Thoracic aorta (tissue), 2 donors: ENCODE results near the gene TFF2. TPM values are rescaled to one million over a fixed set of nuclear protein-coding genes. Genes with fewer than 3 reads are reported as not detected.

ENCODE experiments used
- ATAC-seq: fragments of 150-250 bp; one replicate; pipeline ENCODE4 v1.8.0; 2017; ENCODE audit warnings: low read depth; ENCODE audit not compliant: insufficient number of reproducible peaks, low FRiP score
- DNase-seq: peaks from one replicate; pipeline ENCODE4 v3.0.0-alpha.2; 2020; ENCODE audit warnings: low spot score
- H3K27ac ChIP-seq, 2 donors: fragments of 200-600 bp; sonication (generic); 1 replicate in 1 of 2; 2 replicates in 1 of 2; pipeline ENCODE4 v1.5.1; 2016; ENCODE audit warnings: mild to moderate bottlenecking in 2 of 2, moderate library complexity in 2 of 2
- H3K27me3 ChIP-seq: fragments of 200-600 bp; sonication (generic); replicated peaks from 2 replicates; pipeline ENCODE4 v1.6.0; 2016; ENCODE audit warnings: mild to moderate bottlenecking; ENCODE audit not compliant: insufficient read depth
- H3K36me3 ChIP-seq: fragments of 200-600 bp; sonication (generic); one replicate; pipeline ENCODE4 v1.5.1; 2016
- H3K4me1 ChIP-seq, 2 donors: fragments of 200-600 bp; sonication (generic); 1 replicate in 1 of 2; 2 replicates in 1 of 2; pipeline versions ENCODE4 v1.5.1 to v1.6.0; 2016; ENCODE audit warnings: low read depth in 2 of 2, mild to moderate bottlenecking in 1 of 2; ENCODE audit not compliant: control insufficient read depth in 1 of 2
- H3K4me3 ChIP-seq: fragments of 200-600 bp; sonication (generic); 2 replicates; pipeline ENCODE4 v1.5.1; 2016; ENCODE audit warnings: mild to moderate bottlenecking
- H3K9me3 ChIP-seq: fragments of 200-600 bp; sonication (generic); 2 replicates; pipeline ENCODE4 v1.5.1; 2016
- CTCF ChIP-seq: fragments of 200-600 bp; sonication (generic); IDR thresholded peaks from one replicate; pipeline ENCODE4 v1.5.1; 2019; ENCODE audit warnings: antibody characterized with exemption
- total RNA-seq, 2 donors: library from RNA; depleted of rRNA; stranded (reverse); fragments of >200 nt; gene quantifications; one replicate each; pipeline versions ENCODE4 v1.1.0 to v1.2.3, GENCODE V29; 2016

Gene TFF2
- total RNA-seq, 2 donors from 2014 or later, result 17.0 TPM; not detected in 1

GRCh38 chr21:42374864-42375499 is 24.2 kb upstream of the TFF2 start:
- Histone ChIP-seq H3K27me3 (no peaks in the 10 kb centered on the region), H3K27ac (no peak overlapping the region), H3K4me1 (no peaks in the 10 kb centered on the region), H3K36me3 (no peaks in the 10 kb centered on the region), H3K9me3 (no peaks in the 10 kb centered on the region), H3K4me3 (no peak overlapping the region)
- DNase-seq (no peak), ATAC-seq (no peak)
- no peak for TF ChIP-seq CTCF

DNA sequence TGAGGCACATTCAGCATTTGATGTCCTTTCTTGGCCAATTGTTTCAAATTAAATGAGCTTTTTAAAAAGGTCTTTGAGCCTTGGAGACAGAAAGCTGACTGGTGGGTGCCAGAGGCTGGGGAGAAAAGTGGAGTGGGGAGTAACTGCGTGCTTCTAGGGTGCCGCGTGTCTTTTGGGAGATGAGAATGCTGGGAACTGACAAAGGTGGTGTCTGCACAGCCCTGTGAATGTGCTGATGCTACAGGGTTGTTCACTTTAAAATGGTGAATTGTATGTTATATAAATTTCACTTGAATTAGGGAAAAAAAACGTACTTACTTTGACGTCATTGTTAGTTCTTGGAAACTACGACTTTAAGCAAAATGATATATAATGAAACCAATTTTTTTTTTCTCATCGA is 23.7 kb upstream of the TFF2 start:
- Histone ChIP-seq H3K4me3 (no peak overlapping the region), H3K9me3 (no peaks in the 10 kb centered on the region), H3K4me1 (no peaks in the 10 kb centered on the region), H3K27me3 (no peaks in the 10 kb centered on the region), H3K27ac (no peak overlapping the region), H3K36me3 (no peaks in the 10 kb centered on the region)
- no peak for TF ChIP-seq CTCF
- no peak for ATAC-seq
- DNase-seq, result no peak

- no peaks in the 10 kb centered on the region for H3K9me3 ChIP-seq
- no peaks in the 10 kb centered on the region for H3K4me1 ChIP-seq
- H3K4me3 ChIP-seq, result no peak overlapping the region
- no peak for TF ChIP-seq CTCF
- no peaks in the 10 kb centered on the region for H3K27me3 ChIP-seq
- H3K36me3 ChIP-seq, result no peaks in the 10 kb centered on the region
- ATAC-seq (no peak), DNase-seq (no peak)
- H3K27ac ChIP-seq, result no peak overlapping the region
These were observed 23.2 kb upstream of the TFF2 start for GRCh38 chr21:42373908-42374455.

GRCh38 chr21:42373196-42373907 is 22.6 kb upstream of the TFF2 start:
- H3K4me1 ChIP-seq, result no peaks in the 10 kb centered on the region
- H3K27ac ChIP-seq, result no peak overlapping the region
- H3K27me3 ChIP-seq, result no peaks in the 10 kb centered on the region
- ATAC-seq (no peak), DNase-seq (no peak)
- H3K9me3 ChIP-seq, result no peaks in the 10 kb centered on the region
- no peak for TF ChIP-seq CTCF
- H3K36me3 ChIP-seq, result no peaks in the 10 kb centered on the region
- H3K4me3 ChIP-seq, result no peak overlapping the region

DNA sequence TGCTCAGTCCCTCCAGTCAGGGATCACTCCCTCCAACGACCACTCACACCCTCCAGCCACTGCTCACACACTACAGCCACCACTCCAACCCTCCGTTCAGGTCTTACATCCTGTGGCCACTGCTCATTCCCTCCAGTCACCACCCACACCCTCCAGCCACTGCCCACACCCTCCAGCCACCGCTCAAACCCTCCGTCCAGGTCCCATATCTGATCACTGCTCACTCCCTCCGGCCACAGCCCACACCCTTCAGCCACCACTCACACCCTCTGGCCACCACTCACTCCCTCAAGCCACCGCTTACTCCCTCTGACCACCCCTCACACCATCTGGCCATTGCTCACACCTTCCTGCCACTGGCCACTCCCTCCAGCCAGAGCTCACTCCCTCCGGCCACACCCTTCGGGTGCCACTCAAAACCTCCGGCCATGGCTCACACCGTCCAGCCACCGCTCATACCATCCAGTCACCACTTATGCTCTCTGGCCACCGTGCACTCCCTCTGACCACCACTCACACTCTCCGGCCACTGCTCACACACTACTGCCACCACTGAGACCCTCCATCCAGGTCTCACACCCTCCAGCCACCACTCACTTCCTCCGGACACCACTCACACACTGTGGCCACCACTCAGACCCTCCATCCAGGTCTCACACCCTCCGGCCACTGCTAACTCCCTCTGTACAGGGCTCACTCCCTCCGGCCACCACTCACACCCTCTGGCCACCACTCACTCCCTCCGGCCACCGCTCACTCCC is 20.3 kb upstream of the TFF2 start:
- H3K36me3 ChIP-seq, result no peaks in the 10 kb centered on the region
- no peaks in the 10 kb centered on the region for H3K4me1 ChIP-seq
- no peaks in the 10 kb centered on the region for H3K27me3 ChIP-seq
- H3K9me3 ChIP-seq, result no peaks in the 10 kb centered on the region
- no peak for TF ChIP-seq CTCF
- no peak overlapping the region for H3K4me3 ChIP-seq
- ATAC-seq (no peak), DNase-seq (no peak)
- H3K27ac ChIP-seq, result no peak overlapping the region
